Mucosa of descending colon (tissue), 3 donors: ENCODE measurements around the gene ANO6. TPM values are rescaled to one million over a fixed set of nuclear protein-coding genes. Genes with fewer than 3 reads are reported as not detected.

Source experiments
- ATAC-seq: fragments of 200-7000 bp; cut with Tn5 transposase; one replicate; pipeline ENCODE4 v1.9.1; 2020; ENCODE audit warnings: mild to moderate bottlenecking, moderate library complexity
- DNase-seq, 3 donors: peaks; one replicate each; pipeline ENCODE4 v3.0.0-alpha.2; 2020
- H3K36me3 ChIP-seq: fragments of 200-600 bp; one replicate; pipeline ENCODE4 v1.8.0; 2021; ENCODE audit warnings: low read depth, mild to moderate bottlenecking
- H3K4me1 ChIP-seq: fragments of 200-600 bp; one replicate; pipeline ENCODE4 v1.8.0; 2021; ENCODE audit warnings: low read depth, mild to moderate bottlenecking
- H3K4me3 ChIP-seq: fragments of 200-600 bp; one replicate; pipeline ENCODE4 v1.8.0; 2021; ENCODE audit warnings: mild to moderate bottlenecking
- H3K9me3 ChIP-seq: fragments of 200-600 bp; one replicate; pipeline ENCODE4 v1.8.0; 2021; ENCODE audit warnings: mild to moderate bottlenecking
- CTCF ChIP-seq: fragments of 200-600 bp; IDR thresholded peaks from one replicate; pipeline ENCODE4 v1.8.0; 2022; ENCODE audit warnings: antibody characterized with exemption, mild to moderate bottlenecking
- intact Hi-C, 2 donors: fragments of 100-400 bp; cut with DNase I in 1 of 2; cut with micrococcal nuclease in 1 of 2; formaldehyde crosslinking; loops; one replicate each; pipeline versions ENCODE4 v1.11.0 to v1.11.1; 2022; cut with DNase I, micrococcal nuclease
- total RNA-seq, 3 donors: library from RNA; stranded (reverse); fragmentation: NEBNext Ultra II Directional in 2 of 3; extraction: Animal tissue kit (Norgen Biotek cat#: 25700) in 2 of 3; gene quantifications; one replicate each; pipeline versions ENCODE4 v1.2.1 to v1.2.4, GENCODE V29; 2021 to 2023
- donor health status: DM: no; HTN: no; CAD: no; lungs with moderate emphysema.
- donor health status: DM: no; HTN: no; CAD: no.
- donor health status: DM: no; HTN: yes; CAD: no.

The ANO6 gene
- total RNA-seq, 3 donors from 2014 or later, result 7.8 to 65.8 (median 15.2) TPM

- DNase-seq, result no peak
- no peak for ATAC-seq
- Histone ChIP-seq H3K9me3 (peaks cover 1% of the 10 kb centered on the region), H3K4me3 (no peak overlapping the region), H3K4me1 (no peaks in the 10 kb centered on the region), H3K36me3 (no peaks in the 10 kb centered on the region)
- intact Hi-C loops, result no loop called here
- TF ChIP-seq CTCF, result no peak
Observed at GRCh38 chr12:45435945-45436710, 220.2 kb downstream of the ANO6 start.

- H3K4me3 ChIP-seq, result no peak overlapping the region
- TF ChIP-seq CTCF, result no peak
- peaks cover 18% of the 10 kb centered on the region for H3K9me3 ChIP-seq
- no peak for ATAC-seq
- H3K4me1 ChIP-seq, result no peaks in the 10 kb centered on the region
- DNase-seq, result no peak
- H3K36me3 ChIP-seq, result no peaks in the 10 kb centered on the region
- intact Hi-C loops, result no loop called here
Observed at GRCh38 chr12:45439039-45439438, 223.1 kb downstream of the ANO6 start.

GRCh38 chr12:45446013-45446412 is 230.1 kb downstream of the ANO6 start:
- no peak for TF ChIP-seq CTCF
- Histone ChIP-seq H3K4me1 (no peaks in the 10 kb centered on the region), H3K36me3 (no peaks in the 10 kb centered on the region), H3K4me3 (no peak overlapping the region), H3K9me3 (peaks cover 18% of the 10 kb centered on the region)
- ATAC-seq (no peak), DNase-seq (no peak)
- intact Hi-C loops, result no loop called here

- Histone ChIP-seq H3K4me3 (no peak overlapping the region), H3K4me1 (no peaks in the 10 kb centered on the region), H3K9me3 (no peaks in the 10 kb centered on the region), H3K36me3 (no peaks in the 10 kb centered on the region)
- intact Hi-C loops, result no loop called here
- no peak for TF ChIP-seq CTCF
- DNase-seq (no peak), ATAC-seq (no peak)
Observed at GRCh38 chr12:45458238-45458637, 242.3 kb downstream of the ANO6 start.

- Histone ChIP-seq H3K36me3 (no peaks in the 10 kb centered on the region), H3K4me1 (no peaks in the 10 kb centered on the region), H3K9me3 (no peaks in the 10 kb centered on the region), H3K4me3 (no peak overlapping the region)
- TF ChIP-seq CTCF, result no peak
- DNase-seq, result no peak
- no peak for ATAC-seq
- intact Hi-C loops, result no loop called here
Observed at GRCh38 chr12:45458854-45459807, 243.2 kb downstream of the ANO6 start.
